Activated naive CD4-positive, alpha-beta T cell treated with anti-CD3 and anti-CD28 coated beads, Interleukin-2, amount 50 U/mL, for 24 hours (primary cell): ENCODE data around the gene CDC42BPA.

Source experiments
- H3K27ac Mint-ChIP-seq: one replicate; pipeline ENCODE4 v1.8.0; 2021; ENCODE audit warnings: mild to moderate bottlenecking, mixed read lengths
- H3K27me3 Mint-ChIP-seq: one replicate; pipeline ENCODE4 v1.8.0; 2021; ENCODE audit warnings: mixed read lengths
- H3K36me3 Mint-ChIP-seq: one replicate; pipeline ENCODE4 v1.8.0; 2021; ENCODE audit warnings: mixed read lengths
- H3K4me1 Mint-ChIP-seq: one replicate; pipeline ENCODE4 v1.8.0; 2021; ENCODE audit warnings: mixed read lengths
- H3K4me3 Mint-ChIP-seq: one replicate; pipeline ENCODE4 v1.8.0; 2021; ENCODE audit warnings: mild to moderate bottlenecking, mixed read lengths
- H3K9me3 Mint-ChIP-seq: one replicate; pipeline ENCODE4 v1.8.0; 2021; ENCODE audit warnings: mixed read lengths

CDC42BPA gene

GRCh38 chr1:226953175-226953800 lies 365.0 kb downstream of the CDC42BPA start:
- no peak overlapping the region for H3K4me3 Mint-ChIP-seq
- H3K9me3 Mint-ChIP-seq, result no peaks in the 10 kb centered on the region
- H3K4me1 Mint-ChIP-seq, result peaks cover 62% of the 10 kb centered on the region
- peaks cover 12% of the 10 kb centered on the region for H3K36me3 Mint-ChIP-seq
- no peaks in the 10 kb centered on the region for H3K27me3 Mint-ChIP-seq
- no peak overlapping the region for H3K27ac Mint-ChIP-seq

- Mint-ChIP-seq H3K4me1 (peaks cover 56% of the 10 kb centered on the region), H3K4me3 (no peak overlapping the region), H3K27me3 (no peaks in the 10 kb centered on the region), H3K36me3 (peaks cover 13% of the 10 kb centered on the region), H3K9me3 (no peaks in the 10 kb centered on the region), H3K27ac (no peak overlapping the region)
Measured at GRCh38 chr1:226952118-226952441, 366.2 kb downstream of the CDC42BPA start.

- Mint-ChIP-seq H3K27ac (no peak overlapping the region), H3K36me3 (peaks cover 15% of the 10 kb centered on the region), H3K9me3 (no peaks in the 10 kb centered on the region), H3K4me1 (peaks cover 62% of the 10 kb centered on the region), H3K27me3 (no peaks in the 10 kb centered on the region), H3K4me3 (no peak overlapping the region)
Measured at GRCh38 chr1:226951286-226952117, 366.8 kb downstream of the CDC42BPA start.

- Mint-ChIP-seq H3K27me3 (no peaks in the 10 kb centered on the region), H3K27ac (no peak overlapping the region), H3K36me3 (peaks cover 15% of the 10 kb centered on the region), H3K4me3 (no peak overlapping the region), H3K9me3 (no peaks in the 10 kb centered on the region), H3K4me1 (peaks cover 67% of the 10 kb centered on the region)
Measured at GRCh38 chr1:226950871-226951270, 367.4 kb downstream of the CDC42BPA start.

- Mint-ChIP-seq H3K27me3 (no peaks in the 10 kb centered on the region), H3K27ac (peak overlapping the region; percentile 35), H3K4me3 (no peak overlapping the region), H3K4me1 (peaks cover 72% of the 10 kb centered on the region), H3K9me3 (no peaks in the 10 kb centered on the region), H3K36me3 (peaks cover 15% of the 10 kb centered on the region)
Measured at GRCh38 chr1:226950316-226950715, 368.0 kb downstream of the CDC42BPA start.

- Mint-ChIP-seq H3K9me3 (no peaks in the 10 kb centered on the region), H3K27ac (no peak overlapping the region), H3K4me1 (peaks cover 76% of the 10 kb centered on the region)
Measured at GRCh38 chr1:226949401-226949800, 368.9 kb downstream of the CDC42BPA start.

GRCh38 chr1:226948996-226949395 lies 369.3 kb downstream of the CDC42BPA start:
- Mint-ChIP-seq H3K9me3 (no peaks in the 10 kb centered on the region), H3K27ac (no peak overlapping the region), H3K36me3 (peaks cover 13% of the 10 kb centered on the region), H3K4me3 (no peak overlapping the region), H3K4me1 (peaks cover 76% of the 10 kb centered on the region), H3K27me3 (no peaks in the 10 kb centered on the region)

More at GRCh38 chr1:226949401-226949800, 368.9 kb downstream of the CDC42BPA start:
- Mint-ChIP-seq H3K36me3 (peaks cover 13% of the 10 kb centered on the region), H3K27me3 (no peaks in the 10 kb centered on the region), H3K4me3 (no peak overlapping the region)

- no peak overlapping the region for H3K27ac Mint-ChIP-seq
- no peaks in the 10 kb centered on the region for H3K9me3 Mint-ChIP-seq
- no peaks in the 10 kb centered on the region for H3K27me3 Mint-ChIP-seq
- H3K4me1 Mint-ChIP-seq, result peaks cover 79% of the 10 kb centered on the region
- peaks cover 13% of the 10 kb centered on the region for H3K36me3 Mint-ChIP-seq
- no peak overlapping the region for H3K4me3 Mint-ChIP-seq
Measured at GRCh38 chr1:226948480-226948879, 369.8 kb downstream of the CDC42BPA start.

GRCh38 chr1:226948051-226948450 lies 370.2 kb downstream of the CDC42BPA start:
- H3K9me3 Mint-ChIP-seq, result no peaks in the 10 kb centered on the region
- H3K4me3 Mint-ChIP-seq, result no peak overlapping the region
- H3K4me1 Mint-ChIP-seq, result peaks cover 79% of the 10 kb centered on the region
- H3K36me3 Mint-ChIP-seq, result peaks cover 10% of the 10 kb centered on the region
- H3K27me3 Mint-ChIP-seq, result no peaks in the 10 kb centered on the region
- no peak overlapping the region for H3K27ac Mint-ChIP-seq

- Mint-ChIP-seq H3K4me3 (no peak overlapping the region), H3K27me3 (no peaks in the 10 kb centered on the region), H3K4me1 (peaks cover 89% of the 10 kb centered on the region), H3K36me3 (peaks cover 10% of the 10 kb centered on the region), H3K27ac (no peak overlapping the region), H3K9me3 (no peaks in the 10 kb centered on the region)
Measured at GRCh38 chr1:226946841-226947240, 371.5 kb downstream of the CDC42BPA start.

GRCh38 chr1:226946285-226946684 lies 372.0 kb downstream of the CDC42BPA start:
- Mint-ChIP-seq H3K9me3 (no peaks in the 10 kb centered on the region), H3K4me3 (no peak overlapping the region), H3K27ac (no peak overlapping the region), H3K27me3 (no peaks in the 10 kb centered on the region), H3K36me3 (peaks cover 10% of the 10 kb centered on the region), H3K4me1 (peaks cover 87% of the 10 kb centered on the region)

- H3K9me3 Mint-ChIP-seq, result no peaks in the 10 kb centered on the region
- H3K4me1 Mint-ChIP-seq, result peaks cover 86% of the 10 kb centered on the region
- no peak overlapping the region for H3K27ac Mint-ChIP-seq
- H3K27me3 Mint-ChIP-seq, result no peaks in the 10 kb centered on the region
- peaks cover 8% of the 10 kb centered on the region for H3K36me3 Mint-ChIP-seq
- H3K4me3 Mint-ChIP-seq, result no peak overlapping the region
Measured at GRCh38 chr1:226945858-226946245, 372.4 kb downstream of the CDC42BPA start.

GRCh38 chr1:226945106-226945857 lies 373.0 kb downstream of the CDC42BPA start:
- Mint-ChIP-seq H3K36me3 (peaks cover 8% of the 10 kb centered on the region), H3K4me3 (no peak overlapping the region), H3K27me3 (no peaks in the 10 kb centered on the region), H3K4me1 (peaks cover 86% of the 10 kb centered on the region), H3K27ac (no peak overlapping the region), H3K9me3 (no peaks in the 10 kb centered on the region)

- no peak overlapping the region for H3K27ac Mint-ChIP-seq
- H3K4me3 Mint-ChIP-seq, result no peak overlapping the region
- H3K27me3 Mint-ChIP-seq, result no peaks in the 10 kb centered on the region
- H3K36me3 Mint-ChIP-seq, result peaks cover 8% of the 10 kb centered on the region
- no peaks in the 10 kb centered on the region for H3K9me3 Mint-ChIP-seq
- peaks cover 73% of the 10 kb centered on the region for H3K4me1 Mint-ChIP-seq
Measured at GRCh38 chr1:226943927-226944326, 374.4 kb downstream of the CDC42BPA start.

- Mint-ChIP-seq H3K27me3 (no peaks in the 10 kb centered on the region), H3K9me3 (no peaks in the 10 kb centered on the region), H3K4me3 (no peak overlapping the region), H3K4me1 (peaks cover 73% of the 10 kb centered on the region), H3K36me3 (peaks cover 5% of the 10 kb centered on the region), H3K27ac (no peak overlapping the region)
Measured at GRCh38 chr1:226943156-226943555, 375.1 kb downstream of the CDC42BPA start.

- Mint-ChIP-seq H3K4me1 (peaks cover 77% of the 10 kb centered on the region), H3K4me3 (peak overlapping the region; percentile 15), H3K36me3 (peaks cover 3% of the 10 kb centered on the region), H3K27ac (no peak overlapping the region), H3K9me3 (no peaks in the 10 kb centered on the region), H3K27me3 (no peaks in the 10 kb centered on the region)
Measured at GRCh38 chr1:226942392-226942791, 375.9 kb downstream of the CDC42BPA start.
